GM10847 (cell line): ENCODE measurements around the gene AOPEP.

ENCODE experiments used
- POLR2A ChIP-seq: IDR thresholded peaks from 2 replicates; pipeline ENCODE4 v1.6.1; 2011; ENCODE audit not compliant: insufficient read length; ENCODE audit errors: extremely low read depth

Gene AOPEP

DNA sequence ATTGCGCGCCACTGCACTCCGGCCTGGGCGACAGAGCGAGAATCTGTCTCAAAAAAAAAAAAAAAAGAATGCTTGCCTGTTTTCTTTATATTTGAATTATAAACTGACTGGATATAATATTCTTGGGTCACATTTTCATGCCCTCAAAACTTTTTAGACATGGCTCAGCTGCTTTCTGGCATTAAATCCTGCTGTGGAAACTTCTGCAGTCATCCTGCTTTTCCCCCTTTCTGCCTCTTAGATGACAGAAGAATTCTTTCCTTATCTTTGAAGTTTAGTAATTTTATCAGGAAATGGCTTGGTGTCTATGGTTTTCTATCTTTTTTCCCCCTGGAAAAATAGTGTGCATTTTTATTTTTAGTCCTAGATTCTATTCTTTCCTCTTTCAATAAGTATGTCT, 234.5 kb downstream of the AOPEP start:
- no peak for TF ChIP-seq POLR2A

DNA sequence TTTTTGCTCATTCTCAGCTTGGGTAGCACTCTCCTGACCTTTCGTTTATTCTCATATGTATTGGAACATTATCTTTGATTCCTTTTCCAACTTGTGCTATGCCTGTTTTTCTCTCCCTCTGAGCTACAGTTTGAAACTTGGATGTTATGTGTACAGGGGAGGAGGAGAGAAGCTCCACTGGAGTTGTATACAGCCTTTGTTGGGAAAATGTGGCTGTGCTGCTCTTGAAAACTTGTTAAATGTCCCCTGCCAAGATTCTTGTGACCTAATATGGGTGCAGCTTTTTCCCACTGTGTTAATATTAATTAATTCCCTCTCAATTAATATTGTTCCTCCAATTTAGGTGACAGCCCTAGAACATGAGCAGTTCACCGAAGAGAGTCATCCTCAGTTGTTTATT, 235.4 kb downstream of the AOPEP start:
- no peak for TF ChIP-seq POLR2A

DNA sequence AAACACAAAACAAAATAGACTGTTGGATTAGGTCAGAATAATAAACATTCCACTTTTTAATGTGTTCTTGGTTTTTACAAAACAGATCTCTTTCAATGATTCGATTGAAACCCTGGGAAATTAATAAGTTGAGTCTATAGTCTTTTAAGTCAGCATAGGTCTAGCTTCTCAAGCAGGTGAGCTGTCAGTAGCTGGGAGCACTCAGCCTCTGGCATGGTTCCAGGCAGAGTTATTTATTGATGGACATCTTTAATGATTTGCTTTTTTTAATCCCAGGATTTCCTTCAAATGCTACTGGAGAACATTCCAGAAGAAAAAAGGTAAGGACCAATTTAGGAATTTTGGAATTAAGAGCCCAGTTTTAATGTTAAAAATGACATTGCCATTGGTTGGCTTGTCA, 241.0 kb downstream of the AOPEP start:
- TF ChIP-seq POLR2A, result no peak

DNA sequence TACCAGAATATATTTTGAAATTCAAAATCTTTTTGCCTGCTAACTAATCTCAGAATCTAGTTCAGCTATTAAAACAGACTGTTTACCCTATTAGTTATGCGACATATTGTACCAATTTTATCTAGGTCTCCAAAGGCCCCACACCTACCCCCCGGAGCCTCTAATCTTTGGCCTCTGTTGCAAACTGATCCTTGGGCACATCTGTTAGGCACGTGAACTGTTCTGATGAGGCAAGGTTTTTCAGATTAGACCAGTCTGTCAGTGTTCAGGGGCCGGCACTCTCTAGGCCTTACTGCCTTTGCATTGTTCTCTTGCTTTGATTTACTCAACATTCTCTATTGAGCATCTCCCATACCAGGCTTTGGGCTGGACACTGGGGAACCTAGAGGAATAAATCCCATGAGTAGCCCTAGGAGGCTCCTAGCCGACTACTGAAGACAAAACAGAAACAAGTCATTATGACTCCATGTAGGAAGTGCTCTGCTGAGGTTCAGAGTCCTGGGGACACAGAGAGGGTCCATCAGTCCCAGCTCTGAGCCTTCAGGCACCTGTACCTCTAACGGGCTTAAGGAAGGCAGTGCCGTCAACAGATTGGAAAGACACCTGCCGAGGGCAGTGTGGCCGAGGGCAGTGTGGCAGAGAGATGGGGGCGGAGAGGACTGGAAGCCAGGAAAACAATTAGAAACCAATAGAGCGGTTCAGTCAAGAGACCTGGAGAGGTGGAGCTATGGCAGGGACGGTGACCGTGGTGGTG, 245.1 kb downstream of the AOPEP start:
- no peak for TF ChIP-seq POLR2A

DNA sequence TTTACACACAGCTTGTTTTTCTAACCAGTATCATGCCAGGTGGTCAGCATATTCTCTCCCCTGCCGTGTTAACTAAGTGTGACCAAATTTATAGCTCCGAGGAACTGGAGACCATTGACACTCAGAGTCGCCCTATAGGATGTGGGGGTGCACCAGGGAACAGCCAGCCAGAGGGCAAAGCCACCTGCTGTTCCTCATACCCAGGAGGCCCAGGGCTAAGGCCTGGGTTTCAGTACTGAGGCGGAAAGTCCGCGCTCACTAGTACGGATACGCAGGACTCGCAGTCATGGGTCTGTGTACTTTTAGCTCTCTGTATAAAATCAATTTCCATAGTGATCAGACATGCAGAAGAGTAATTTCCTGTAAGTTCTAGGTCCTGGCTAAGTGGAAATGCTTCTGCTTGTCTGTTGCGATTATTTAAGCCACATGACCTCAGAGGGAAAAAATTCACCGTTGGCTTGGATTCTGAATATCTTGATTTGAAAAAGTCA, 247.0 kb downstream of the AOPEP start:
- TF ChIP-seq POLR2A, result no peak

DNA sequence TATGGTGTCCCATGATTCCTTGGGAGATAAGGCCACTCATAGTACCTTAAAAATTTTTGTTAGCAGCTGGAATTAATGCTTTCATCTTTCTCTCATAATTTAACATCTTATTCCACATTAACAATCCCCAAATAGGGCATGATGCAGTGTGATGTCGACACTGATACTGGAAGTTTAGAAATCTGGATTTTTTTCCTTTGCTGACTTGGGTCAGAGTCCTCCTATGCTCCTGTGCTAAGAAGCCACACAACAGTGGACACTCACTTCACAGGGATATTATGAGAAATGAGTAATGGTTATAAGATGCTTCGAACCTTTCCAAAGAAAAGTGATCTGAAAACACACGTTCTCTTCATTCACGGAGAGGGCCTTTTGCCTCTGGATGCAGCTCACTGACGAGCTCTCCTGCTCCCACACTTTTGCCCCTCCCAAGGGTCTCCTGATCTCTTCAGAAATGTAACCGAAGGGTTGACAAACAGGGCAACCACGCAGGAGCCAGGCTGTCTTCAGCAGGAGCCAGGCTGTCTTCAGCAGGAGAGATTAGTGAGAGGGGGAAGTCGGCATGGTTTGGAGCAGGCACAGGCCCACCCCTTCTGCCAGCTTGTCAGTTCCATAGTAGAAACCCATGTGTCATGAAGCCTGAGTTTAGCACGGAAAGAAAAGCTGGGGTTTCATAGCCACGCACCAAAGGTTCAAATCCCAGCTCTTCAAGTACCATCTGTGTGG, 247.8 kb downstream of the AOPEP start:
- TF ChIP-seq POLR2A, result no peak

DNA sequence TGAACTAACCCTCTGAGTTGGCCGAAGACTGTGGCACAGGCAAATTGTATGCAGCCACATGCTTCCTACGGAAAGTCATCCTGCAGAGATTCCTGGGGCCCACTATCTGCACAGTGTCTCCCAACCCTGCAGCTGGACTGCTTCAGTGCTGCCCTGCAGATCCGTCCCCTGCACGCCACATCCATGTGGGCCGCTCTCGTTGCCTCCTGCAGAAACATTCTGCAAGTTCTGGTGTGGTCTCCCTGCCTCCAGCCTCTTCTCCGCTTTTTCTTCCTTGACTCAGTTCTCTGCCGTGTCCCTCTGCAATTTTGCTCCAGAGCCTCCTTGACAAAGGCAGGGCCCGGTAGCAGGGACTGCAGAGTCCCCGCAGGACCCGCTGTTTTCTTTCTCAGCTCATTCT, 249.0 kb downstream of the AOPEP start:
- no peak for TF ChIP-seq POLR2A

DNA sequence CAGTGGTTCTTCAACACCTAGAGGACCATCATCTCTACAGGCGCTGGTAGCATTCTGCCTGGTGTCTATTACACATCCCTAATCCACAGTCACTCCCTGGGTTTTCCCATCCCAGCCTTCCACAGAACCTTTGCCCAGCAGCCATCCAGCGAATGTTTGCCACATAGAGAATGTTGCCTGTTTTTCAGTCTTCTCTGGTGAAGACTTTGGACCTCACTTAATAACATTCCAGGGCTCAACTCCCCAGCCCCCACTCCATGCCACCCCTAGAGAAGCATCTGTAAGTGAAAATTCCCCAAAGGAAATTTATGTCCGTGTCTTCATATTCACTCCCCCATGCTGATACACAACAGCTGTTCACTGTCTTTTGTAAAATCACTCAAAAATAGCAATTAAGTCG, 249.6 kb downstream of the AOPEP start:
- TF ChIP-seq POLR2A, result no peak

DNA sequence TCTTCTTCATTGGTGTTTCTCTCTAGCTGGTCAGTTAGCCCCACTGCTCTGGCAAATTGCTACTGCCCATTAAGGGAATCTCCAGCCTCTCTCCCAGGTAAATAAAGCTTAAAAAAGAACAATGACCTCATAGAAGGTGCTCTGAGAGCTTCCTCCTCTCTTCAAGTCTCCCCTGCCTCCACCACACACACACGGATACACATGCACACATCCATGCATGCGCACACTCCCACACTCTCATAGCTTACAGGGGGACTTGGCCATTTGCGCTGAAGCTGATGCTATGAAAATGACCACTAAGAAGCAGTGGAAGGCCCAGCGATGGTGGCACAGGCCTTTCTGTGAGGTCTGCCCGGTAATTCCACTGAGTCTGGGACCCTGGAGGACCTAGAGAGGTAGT, 250.9 kb downstream of the AOPEP start:
- no peak for TF ChIP-seq POLR2A

DNA sequence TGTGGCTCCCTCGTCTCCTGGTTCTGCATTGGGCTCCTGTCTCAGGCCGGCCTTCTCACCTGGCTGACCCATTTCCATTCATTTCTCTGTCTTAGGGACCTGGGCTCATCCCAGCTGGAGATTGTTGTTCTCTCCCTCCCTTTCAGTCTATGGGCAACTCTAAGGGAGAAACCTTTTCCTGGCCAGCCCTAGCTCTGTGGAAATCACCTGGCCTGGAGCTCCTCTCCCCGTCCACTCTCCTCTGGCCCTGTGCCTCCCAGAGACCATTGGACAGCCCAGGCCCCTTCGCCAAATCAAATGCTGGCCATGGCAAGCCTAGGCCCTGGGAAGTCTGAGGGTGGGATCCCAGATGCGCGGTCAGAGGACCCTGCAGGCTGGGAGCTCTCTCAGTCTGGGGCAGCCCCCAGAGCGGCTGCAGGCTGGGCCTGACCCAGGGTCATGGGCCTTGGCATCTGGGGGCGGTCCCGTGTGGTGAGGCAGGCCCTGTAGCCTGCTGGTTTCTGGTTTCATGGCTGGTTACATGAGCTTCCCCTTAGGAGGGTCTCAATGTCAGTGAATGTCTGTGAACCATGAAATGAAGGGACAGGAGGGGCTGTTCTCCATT, 253.5 kb downstream of the AOPEP start:
- TF ChIP-seq POLR2A, result no peak

DNA sequence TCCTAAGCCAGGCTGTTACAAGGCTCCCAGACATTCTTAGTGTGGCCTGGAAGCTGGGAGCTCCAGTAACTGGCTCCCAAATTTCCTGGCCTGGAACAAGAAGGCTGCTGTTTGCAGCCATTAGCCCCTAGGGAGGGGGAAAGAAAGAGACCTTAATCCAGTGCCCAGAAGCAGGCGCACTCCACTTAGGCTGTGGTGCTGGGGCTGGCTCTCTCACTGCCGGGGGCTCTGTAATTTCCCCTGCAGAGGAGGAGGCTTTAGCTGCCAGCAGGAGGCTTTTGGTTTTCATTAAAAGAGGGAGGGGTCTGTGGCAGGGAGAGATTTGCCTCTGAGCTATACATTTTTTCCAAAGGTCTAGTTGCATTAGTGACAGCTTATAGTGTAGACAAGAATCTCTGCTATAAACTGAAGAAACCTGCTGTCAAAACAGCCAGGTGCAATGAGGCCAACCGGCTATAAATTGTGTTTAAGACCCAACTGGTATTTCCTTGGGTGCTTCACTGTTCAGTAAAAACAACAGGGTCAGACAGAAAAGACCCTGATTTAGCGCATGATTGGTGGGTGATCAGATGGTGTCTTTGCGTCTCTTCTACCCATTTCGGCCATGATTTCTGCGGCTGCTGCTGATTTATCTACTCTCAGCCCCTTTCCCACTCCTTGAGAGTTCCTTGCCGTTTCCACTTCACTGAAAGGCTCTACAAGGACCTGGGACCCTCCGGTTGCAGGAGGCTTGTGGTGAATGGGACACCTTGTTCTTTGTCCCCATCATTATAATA, 254.6 kb downstream of the AOPEP start:
- no peak for TF ChIP-seq POLR2A

DNA sequence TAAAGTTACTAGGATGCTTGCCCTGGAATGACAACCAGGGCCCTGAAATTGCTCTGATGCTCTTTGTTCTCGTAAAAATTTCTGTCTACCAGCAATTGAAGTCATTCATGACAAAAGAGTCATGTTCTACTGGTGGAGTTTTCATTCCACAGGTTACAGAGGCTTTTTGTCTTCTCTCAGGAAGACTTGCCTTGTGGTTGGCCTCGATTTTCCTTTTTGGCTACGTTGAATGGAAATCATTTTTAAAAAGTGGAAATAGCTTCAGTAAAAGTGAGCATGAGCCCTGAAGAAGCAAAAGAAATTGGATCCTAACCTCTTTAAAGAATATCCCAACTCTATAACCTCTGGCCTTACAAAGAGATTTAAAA, 255.2 kb downstream of the AOPEP start:
- no peak for TF ChIP-seq POLR2A

DNA sequence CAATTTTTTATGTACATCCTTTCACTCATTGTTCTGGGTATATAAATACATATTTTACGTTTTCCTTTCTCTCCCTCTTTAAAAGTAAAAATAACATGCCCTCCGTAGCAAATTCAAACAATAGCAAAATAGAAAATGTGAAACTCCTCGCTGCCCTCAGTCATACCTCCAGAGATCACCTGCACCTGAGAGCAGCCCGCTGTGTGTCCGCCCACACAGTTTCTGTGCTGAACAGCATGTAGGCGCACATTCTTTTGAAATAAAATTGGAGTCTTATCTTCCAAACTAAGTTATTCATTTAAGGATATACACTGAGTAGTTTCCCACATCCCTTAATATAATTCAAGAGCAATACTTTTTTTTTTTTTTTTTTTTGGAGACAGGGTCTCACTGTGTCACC, 255.7 kb downstream of the AOPEP start:
- no peak for TF ChIP-seq POLR2A

DNA sequence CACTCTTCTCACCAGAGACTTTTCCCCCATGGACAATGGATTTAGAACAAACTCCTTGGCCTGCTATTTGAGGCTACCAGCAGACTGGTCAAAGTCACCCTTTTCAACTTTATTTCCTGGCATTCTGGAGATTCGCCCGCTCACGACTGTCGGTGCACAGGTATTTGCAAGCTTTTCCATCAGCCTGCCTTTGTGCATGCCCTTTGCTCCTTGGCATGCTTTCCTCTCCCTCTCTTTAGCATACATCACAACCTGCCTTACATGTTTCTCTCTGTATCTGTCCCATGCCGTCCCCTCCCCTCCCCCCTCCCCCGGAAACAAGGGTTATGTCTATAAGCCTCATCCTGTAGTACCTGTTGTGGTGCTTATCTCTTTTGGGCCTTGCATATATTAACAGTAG, 257.1 kb downstream of the AOPEP start:
- no peak for TF ChIP-seq POLR2A

DNA sequence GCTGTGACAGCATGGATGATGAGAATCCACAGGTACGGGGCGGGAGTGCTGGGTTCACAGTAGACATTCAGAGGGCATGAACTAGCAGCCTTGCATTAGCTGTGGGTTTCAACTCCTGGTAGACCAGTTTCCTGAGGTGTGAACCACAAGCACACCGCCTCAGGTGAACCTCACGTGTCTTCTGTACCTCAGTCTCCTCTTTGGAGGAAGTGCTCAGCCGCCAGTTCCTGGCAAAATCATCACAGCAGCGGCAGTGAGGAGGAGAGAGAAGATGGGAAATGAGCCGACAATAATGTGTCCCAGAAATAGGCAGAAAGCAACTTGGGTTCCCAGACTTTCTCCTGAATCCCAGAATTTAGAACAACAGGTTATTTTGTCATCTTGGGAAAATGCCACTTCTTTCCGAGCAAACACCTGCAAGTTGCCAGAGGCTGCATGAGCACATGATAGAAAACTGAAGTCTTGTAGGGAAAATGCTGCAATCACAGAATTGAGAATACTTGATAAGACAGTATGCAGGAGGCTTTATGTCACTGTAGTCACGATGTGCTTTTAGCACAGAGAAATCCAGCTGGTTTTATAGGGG, 258.5 kb downstream of the AOPEP start:
- TF ChIP-seq POLR2A, result no peak
